ENCODE measurements around the gene DCD.
"Not testable (repeated sequence)": the region's sequence is repeated elsewhere in the genome, so short reads cannot be mapped to it uniquely, and the experiment has no call there.

The DCD gene

DNA sequence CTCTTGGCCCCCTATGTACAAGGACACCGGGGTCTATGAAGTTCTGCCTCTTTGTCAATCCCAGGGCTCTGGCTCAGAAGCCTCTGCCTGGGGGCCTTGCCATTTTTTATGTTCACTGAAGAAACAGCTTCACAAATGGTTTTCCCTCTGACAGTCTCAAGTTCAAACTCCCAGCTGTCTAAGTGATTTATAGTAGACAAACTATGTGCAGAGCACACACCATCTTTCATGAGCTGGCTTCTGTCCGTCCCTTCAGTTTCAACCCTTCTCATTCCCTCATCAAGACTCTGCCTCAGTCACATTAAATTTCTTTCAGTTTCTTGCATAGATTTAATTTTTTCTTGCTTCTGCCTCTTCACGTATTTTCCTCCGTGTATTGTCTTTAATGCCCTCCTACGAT is 2.7 kb upstream of the DCD start:
- DNase-seq = no peak

DNA sequence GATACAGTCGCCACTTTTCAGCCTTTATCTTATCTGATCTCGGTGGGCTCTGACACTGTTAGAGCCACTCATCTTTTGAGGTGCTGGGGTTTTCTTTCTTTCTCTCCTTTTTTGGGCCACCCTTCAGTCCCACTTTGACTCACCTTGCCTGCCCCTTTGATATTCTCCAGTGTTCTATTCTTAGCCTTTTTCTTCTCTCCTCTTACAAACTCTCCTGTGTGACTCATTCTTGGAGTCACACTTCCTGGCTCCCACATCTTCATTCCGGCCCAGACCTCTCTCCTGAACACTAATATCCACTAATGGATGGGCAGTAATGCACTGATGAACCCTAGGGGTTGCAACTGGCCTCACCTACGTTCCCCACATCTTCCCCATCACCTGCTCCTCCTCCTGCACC is 2.2 kb upstream of the DCD start:
- DNase-seq = no peak

DNA sequence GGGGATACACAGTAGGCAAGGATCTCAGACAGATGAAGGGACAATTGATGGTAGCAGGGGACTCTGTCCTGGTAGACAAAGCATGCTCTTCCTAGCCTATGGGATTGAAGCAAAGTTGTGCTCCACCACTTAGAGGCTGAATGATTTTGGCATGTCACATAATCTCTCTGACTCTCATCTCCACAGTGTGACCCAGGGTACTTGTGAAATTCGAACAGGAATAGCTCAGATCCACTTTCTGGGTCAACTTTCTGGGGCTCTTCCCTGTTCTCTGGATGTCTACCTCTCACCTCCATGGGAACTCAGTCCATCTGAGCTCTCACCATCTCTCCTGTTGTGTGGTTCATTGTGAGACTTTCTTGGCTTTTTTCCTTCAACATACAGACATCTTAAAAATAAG is 1.7 kb upstream of the DCD start:
- DNase-seq = no peak

DNA sequence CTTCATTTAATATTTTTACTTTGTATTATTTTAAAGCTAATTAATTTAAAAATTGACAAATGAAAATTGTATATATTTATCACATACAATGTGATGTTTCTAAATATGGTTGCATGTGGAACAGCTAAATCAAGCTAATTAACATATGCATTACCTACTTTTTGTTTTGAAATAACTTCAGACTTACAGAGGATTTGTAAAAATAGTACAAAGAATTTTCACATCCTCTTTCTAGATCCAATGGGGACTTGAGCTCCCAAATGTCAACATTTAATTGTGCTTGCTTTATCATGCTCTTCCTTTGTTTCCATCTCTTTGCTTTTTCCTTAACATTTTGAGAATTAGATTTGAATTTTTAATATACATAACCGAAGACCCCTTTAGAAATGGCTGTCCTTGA is 6.6 kb downstream of the DCD start:
- no peak for DNase-seq

DNA sequence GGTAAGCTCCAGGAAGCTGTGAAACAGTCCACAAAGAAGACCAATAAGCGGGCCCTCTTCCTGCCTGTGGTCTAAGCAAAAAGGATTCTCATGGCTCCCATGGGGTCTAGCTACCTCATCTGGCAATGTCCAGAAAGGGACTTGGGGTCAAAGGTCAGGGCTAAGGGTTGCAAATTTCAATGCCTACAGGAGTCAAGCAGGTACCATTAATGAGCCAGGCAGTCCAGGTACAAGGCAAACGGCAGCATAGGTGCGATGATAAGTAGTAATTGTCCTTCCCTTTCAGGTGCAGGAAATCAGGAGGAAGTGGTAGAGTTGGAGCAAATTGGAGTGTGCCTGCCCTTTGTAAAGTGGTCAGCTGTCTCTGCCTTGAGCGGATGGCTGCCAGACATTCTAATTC is 7.1 kb downstream of the DCD start:
- no peak for DNase-seq

DNA sequence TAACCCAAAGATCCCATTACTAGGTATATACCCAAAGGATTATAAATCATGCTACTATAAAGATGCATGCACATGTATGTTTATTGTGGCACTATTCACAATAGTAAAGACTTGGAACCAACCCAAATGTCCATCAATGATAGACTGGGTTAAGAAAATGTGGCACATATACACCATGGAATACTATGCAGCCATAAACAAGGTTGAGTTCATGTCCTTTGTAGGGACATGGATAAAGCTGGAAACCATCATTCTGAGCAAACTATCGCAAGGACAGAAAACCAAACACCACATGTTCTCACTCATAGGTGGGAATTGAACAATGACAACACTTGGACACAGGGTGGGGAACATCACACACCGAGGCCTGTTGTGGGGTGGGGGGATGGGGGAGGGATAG is 9.1 kb downstream of the DCD start:
- DNase-seq = not testable (repeated sequence)

DNA sequence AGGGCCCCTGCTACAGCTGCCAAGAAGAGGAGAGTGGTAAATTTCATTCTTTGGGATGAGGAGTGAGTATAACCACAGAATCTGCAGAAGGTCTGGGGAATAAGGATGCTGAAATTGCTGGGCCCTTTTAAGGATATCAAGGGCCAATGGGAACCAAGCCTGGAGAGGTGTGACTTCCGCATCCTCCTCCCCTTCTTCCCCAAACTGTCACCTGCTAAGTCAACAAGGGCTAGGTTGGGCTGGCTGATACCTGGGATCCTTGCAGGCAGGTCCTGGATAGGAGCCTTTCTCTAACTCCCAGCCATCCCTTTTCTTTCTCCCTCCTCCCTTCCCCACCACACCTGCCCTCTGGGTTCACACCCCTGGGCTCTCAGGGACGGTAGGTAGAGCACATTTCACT is 13.4 kb downstream of the DCD start, which contains the start of gene LACRT:
LACRT (minus strand) TSS at position 101 of the 400 bp plus-strand sequence; CDS start at position 47, 54 bp downstream.
- DNase-seq = no peak

DNA sequence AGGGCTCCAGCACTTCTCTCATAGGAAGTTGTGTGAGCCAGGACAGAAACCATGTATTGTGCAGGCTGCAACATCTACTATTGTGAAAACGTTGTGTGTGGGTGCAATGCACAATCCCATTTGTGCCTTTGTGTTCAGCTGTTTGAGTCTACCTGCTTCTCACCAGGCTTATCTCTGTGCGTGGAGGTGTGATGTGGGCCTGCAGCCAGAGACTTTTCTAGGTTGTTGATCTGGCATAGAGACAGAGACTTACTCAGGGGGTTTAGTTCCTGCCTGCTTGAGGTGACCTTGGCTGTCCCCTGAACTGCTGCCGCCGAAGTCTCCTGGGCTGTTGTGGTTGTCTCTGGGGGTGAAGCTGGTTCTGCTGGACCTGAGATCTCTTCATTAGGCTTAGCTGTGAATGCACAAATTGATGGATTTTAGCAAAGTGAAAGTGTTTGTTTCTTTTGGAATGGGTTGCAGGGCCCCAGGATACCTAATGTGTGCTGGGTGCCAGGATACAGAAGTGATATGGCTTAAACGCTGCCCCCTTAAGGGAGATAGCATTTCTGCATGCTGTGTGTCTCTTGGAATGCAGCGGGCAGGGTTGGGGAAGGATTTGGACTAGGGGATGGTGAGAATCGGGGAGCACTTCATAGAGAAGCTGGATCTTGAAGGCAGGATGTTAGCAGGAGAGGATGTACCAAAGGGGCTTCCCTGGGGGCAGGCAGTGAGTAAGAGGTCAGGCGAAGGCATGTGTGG is 16.0 kb downstream of the DCD start:
- DNase-seq = no peak

DNA sequence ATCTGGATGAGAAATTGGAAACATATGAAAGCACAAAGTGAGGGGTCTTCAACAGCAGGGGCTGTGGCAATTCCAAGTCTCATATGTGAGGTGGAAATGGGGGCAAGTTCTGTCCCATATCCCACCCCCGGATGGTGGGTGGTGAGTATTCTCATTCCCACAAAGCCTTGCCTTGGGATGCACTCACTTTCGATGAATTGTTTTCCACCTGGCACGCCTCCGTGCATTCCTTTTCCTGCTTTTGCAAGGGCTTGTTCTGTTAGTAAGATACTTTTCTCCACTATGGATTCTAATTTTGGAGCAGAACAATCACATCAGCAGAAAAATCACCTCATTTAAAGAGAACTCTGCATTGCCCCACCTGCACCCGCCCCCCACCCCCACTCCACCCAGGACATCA is 16.6 kb downstream of the DCD start:
- no peak for DNase-seq

DNA sequence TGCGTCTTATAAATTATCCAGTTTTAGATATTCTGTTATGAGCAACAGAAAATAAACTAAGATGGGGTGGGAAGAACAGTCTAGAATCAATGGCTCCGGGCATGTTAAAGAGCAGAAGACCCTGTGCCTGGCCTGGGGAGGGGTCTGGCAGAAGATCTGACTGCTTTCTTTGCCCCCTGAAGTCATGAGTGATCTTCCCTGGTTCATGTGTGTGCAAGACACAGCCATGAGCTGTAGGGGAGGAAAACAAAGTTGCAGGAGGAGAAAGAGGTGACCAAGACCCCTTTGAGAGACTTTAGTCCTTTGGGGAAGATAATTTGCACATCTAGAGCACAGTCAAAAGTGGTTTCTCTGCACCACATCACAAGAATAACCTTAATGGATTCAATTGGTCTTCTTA is 18.2 kb downstream of the DCD start:
- DNase-seq = no peak

DNA sequence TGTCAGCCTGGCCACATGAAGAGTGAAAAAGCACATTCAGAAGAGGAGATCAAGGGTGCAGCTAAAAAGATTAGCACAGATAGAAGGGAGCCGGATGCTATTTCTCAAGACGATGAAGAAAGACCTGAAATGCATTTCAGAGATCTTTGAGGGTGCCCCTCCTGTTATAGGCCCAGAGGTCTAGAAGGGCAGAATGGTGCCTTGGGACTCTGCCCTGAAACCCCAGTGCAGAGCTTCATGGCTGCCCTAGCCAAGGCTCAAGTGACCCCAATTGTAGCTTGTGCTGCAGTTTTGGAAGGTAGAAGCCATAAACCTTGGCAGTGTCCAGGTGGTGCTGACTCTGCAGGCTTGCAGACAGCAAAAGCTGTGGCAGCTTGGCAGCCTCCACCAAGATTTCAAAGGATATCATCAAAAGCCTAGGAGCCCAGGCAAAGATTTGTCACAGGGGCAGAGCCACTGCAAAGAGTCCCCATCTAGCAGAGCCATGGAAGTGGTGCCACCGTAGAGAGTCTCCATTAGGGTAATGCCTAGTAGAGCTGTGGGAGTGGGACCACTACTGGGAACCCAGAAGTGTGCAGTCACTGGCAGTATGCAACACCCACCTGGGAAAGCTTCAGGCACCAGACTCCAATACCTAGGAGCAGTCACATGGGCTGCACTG is 19.8 kb downstream of the DCD start:
- DNase-seq = no peak

DNA sequence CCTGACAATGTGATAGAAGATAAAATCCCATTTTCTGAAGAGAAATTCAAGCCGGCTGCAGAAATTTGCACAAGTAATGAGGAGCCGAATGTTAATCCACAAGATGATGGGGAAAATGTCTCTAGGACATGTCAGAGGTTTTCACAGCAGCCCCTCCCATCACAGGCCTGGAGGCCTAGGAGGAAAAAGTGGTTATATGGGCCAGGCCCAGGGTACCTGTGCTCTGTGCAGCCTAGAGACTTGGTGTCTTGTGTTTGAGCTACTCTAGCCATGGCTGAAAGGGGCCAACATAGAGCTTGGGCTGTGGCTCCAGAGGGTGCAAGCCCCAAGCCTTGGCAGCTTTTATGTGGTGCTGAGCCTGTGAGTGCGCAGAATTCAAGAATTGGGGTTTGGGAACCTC is 20.9 kb downstream of the DCD start:
- no peak for DNase-seq

DNA sequence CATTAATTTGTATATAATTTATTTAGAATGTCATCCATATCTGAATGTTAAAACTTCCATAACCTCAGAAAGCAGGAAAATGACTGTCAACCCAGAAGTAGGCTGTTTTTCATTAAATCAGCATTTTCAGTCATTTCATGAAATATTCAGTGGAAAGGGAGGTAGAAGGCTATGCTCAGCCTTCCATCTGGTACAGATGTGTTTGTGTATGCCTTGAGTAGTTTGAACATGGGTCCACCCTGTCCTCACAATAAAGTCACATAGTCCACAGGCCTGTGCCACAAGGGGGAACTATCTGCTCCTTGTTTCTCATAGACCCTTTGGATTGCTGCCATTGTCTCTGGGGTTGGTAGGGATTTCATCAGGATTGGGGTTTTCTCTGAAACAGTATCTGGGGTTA is 22.6 kb downstream of the DCD start:
- no peak for DNase-seq

DNA sequence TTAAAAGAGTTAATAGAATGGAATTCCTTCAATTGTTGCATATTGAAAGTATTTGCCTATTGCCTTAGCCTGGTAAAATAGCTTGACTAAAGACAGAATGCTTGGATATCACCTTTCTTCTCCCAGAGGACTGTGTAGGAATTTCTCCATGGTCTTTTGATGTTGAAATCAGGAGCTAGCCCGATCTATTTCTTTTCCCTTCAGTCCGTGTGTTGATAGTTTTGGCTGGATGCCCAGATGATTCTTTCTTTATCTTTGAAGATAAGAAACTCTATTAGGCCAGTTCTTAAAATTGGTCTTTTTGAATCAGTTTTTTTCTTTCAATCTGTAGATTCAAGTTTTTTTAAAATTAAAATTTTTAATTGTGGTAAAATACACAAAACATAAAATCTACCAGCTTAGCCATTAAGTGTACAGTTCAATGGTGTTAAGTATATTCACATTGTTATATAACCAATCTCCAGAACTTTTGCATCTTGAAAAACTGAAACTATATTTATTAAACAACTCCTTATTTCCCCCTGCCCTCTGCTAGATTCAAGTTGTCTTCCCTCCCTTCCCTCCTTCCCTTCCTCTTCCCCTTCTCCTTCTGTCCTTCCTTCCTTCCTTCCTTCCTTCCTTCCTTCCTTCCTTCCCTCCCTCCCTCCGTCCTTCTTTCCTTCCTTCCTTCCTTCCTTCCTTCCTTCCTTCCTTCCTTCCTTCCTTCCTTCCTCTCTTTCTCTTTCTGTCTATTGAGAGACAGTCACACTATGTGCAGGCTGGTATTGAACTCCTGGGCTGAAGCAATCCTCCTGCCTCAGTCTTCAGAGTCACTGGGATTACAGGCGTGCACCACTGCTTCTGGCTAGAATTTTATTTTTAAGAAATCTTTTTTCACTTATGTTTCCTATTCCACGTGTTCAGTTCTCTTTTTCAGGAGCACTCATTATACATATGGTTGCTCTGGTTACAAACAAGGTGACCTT is 23.6 kb downstream of the DCD start:
- DNase-seq = no peak

DNA sequence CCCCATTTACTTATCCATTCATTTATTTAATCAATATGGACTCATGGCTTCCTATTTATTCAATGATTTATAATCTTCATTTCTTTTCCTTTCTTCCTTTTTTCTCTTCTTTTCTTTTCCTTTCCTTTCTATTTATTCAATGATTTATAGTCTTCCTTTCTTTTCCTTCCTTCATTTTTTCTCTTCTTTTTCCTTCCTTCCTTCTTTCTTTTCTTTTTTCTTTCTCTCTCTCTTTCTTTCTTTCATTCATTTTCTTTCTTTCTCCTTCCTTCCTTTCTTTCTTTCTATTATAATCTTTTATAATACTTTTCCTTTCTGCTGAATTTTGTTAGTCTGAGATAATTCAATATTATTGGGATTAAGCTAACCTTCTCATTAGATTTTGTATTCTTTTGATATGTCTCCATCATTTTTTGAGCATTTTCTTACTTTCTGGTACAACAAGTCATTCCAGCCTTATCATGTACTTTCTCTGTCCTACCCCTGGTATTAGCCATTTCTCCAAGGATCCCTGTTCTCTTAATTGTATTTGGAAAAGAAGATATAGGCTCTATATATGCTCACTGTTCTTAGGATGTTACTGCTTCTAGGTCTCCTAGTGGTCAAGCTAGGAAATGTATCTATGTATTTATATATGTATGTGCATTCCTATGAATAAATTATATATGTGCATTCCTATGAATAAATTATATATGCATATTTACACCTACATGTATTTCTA is 25.5 kb downstream of the DCD start:
- no peak for DNase-seq

DNA sequence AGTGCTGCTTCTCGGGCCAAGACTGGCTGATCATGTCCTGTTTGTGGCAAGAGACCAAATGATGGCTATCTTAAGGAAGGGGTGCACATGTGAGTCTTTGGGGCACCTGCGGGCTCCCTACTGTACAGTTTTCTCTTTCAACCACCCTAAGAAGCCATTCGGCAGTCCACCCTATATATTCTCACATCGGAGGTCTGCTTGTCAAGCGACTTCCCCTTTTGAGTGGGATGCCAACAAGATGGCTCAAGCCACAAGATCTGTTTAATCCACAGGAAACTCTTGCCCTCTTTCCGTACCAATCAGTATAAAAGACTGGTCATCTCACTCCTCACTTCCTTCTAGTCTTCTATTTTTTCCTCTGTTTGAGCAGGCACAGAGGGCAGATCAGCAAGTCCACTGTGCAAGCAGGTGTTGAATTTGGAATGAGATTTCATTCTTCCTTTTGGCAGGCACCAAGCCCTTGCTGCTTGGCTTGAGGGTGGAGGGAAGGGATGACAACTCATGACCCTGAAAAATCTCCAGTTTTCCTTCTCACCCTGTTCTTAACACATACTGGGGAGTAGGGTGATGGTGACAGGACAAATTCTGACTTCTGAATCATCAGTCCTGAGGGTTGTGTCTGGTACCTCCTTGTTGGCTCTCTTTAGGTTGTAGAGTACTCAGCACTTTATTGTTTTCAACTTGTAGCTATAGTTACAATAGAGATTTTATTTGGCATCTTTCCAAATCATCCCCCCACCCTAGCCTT is 31.1 kb downstream of the DCD start:
- no peak for DNase-seq

DNA sequence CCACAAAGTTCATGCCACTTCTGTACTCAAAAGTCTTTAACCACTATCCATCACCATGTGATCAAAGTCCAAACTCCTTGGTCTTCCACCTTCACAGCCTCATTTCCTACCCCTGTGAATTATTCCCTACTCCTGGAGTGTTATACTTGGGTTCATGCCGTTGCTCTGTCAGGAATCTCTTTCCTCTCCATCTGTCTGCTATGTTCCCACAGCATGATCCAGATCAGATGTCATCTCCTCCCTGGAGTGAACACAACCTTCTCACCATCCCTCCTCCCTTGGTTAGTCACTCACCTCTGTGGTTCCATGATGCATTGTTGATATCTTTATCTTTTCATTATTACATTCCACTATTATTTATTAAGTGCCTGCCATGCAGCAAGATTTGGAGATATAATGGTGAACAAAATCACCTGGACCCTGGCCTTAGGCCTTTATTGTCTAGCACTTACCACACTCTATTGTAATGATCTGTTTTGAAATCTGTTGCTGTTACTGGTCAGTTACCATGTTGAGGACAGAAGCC is 35.9 kb downstream of the DCD start:
- no peak for DNase-seq

DNA sequence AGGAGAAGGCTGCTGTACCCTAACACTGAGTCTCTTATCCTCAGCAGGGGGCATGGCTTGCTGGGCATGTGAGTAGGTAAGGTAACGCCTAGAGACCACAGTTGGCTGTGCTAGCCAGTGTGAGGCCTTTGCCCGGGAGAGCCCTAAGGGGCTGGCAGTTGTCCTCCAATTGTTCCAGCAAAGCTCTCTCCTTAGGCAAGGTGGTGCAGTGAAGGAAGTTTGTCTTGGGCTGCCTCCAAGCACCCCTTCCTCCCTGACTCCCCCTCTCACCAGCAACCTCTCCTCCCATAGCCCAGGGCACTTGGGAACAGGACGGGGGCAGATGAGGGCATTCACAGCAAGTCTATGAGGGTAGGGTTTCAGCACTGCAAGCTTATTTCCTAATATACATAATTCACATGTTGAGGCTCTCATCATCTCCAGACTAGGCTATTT is 36.4 kb downstream of the DCD start:
- no peak for DNase-seq

DNA sequence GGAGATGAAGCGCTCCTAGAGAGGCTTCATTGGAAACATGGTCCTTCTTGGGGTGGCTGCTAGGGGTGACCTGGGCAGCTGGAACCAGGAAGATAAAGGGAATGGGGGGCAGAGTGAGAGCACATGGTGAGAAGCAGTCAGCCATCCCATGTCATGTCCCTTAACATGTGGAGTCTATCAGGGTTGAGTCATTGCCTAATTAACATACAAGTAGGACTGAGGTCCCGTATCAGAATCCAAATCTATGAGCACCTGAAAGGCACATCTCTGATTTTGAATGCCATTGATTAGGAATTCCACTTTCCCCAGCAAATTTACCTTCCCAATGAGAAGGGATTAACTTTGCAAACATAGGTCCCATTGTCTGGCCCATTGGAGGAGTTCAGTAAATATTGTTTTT is 39.4 kb downstream of the DCD start:
- no peak for DNase-seq

DNA sequence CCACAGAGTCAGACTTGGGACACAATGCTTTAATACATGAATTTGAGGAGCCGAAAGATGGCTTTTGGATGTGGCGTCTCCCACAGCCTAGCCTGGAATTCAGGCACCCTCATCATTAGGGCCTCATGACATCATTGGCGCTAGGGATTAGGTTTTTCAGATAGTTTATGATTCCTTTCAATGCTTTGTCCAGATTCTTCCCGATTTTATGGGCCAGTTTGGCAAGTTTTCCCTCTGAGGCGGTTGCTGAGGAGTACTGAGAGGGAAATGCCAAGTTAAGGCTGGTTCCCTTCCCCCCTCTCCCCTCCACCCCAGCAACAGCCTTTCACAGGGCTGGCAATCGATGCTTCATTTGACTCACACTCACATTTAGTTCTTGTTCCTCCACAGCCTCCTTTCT is 40.0 kb downstream of the DCD start:
- no peak for DNase-seq

DNA sequence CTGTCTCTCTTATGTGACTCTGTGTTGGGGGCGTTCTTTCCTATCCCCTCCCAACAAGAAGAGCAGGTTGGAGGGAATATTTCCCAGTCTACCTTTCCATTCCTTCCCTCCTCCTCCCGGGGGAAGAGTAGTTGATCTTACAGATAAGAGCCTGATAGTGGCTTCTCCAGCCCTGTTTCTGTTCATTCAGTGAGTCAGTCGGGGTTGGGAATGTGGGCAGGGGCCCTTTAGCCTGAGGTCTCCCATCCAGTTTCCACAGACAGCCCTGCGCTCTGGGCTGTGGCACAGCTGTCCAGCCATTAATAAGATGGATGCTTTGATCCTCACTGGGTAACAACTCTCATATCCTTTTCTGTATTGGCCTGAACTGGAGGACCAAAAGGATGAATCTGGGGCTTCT is 41.6 kb downstream of the DCD start:
- DNase-seq = no peak
